HG02798 (cell line): Measurements from ENCODE around the gene SLC41A3.
"Not testable (repeated sequence)": the region's sequence is repeated elsewhere in the genome, so short reads cannot be mapped to it uniquely, and the experiment has no call there.

Source experiments
- ATAC-seq: cut with Tn5 transposase; IDR thresholded peaks from one replicate; pipeline ENCODE4 v1.9.1; 2021; ENCODE audit warnings: mild to moderate bottlenecking; ENCODE audit not compliant: unreplicated experiment, poor library complexity

Gene SLC41A3

DNA sequence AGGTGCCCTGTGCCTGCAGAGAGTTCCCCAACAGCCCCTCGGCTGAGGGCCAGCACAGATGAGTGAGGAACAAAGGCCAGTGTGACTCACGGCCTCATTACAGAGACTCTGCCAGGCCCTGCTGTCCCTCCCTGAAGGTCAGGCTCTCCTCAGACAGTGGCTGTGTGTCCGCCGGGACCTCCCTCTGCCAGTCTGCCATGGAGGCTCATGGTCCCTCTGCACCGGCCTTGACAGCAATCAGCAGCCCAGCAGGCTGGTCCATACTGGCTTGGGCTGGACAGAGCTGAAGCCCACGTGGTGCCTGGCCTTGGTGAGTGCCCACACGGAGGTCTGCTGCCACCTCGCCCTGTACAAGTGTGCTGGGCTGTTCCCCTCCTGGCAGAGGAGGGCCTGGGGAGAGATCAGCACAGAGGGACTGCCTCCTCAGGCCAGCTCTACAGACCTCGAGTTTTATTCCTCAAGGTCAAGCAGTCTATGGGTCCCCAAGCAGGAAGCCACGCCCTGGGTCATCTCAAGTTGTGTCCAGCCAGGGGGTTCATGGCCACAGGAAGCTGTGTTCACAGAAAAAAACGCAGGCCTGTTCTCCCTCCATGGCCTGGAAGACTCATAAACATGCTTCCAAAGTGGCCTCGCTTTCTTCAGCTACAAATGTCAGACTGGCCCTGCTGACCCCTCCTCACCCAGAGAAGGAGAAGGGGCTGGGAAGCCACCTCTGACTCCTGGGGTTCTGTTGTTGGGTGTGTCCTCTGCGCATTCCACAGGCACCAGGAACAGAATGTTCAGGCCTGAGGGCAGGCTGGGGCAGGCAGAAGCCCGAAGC lies 27.0 kb downstream of the SLC41A3 start:
- no peak for ATAC-seq

DNA sequence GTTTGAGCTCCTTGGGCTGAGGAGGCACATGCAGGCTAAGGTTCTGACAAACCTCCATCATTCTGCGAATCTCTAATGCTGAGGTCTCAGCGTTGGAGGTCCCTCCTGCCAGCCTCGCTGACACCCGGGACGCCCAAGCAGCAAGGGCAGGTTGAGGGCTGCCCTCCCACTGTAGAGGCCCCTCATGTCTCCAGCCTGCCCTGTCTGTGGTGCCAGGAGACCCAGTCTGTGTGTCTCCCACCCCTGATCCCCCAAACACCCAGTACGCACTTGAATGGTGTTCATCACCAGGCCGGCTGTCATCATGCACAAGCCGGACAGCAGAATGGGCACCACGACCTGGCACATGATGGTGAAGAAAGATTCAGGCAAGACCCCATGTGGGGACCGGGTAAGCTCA lies 27.8 kb downstream of the SLC41A3 start:
- no peak for ATAC-seq

DNA sequence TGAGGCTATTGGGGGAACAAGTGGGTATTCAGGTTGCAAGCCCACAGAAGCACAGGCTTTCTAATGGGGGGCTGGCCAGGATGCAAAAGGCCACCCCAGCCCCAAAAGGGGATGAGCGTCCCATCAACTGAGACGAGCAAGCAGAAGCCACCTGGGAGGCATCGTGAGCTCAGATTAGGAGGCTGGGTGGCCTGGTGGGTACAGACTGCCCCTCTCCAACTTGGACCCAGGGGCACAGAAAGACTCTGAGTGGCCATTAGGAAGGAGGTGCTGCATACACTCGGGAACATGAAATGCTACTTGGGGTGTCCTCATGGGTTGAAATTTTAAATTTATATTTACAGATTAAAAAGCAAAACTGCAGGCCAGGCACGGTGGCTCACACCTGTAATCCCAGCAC lies 29.1 kb downstream of the SLC41A3 start:
- ATAC-seq: no peak

DNA sequence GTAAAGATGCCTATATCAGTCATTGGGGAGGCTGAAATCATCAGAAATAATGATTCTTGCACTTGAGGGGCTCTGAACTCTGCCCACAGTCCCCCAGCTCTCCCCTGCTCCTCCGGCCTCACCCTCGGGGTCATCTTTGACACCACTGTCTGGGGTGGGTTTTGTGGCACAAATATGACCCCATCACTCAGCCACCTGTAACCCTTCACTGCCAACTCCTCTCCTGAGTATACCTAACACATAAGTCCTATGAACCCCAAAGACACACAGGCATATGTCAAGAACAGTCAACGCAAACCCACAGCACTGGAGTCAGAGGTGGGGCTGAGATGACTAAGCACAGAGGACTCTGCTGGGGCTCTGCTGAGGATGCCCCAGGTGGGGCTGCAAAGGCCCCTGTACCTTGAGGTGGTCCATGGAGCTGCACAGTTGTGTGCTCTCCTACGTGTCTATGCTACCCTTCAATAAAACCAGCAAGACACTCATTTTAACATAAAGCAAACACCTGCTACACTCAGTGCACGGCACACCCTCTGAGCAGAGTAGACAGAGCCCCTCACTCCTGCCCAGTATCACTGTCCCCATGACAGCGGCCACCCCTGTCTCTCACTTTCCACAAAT lies 29.9 kb downstream of the SLC41A3 start:
- no peak for ATAC-seq

DNA sequence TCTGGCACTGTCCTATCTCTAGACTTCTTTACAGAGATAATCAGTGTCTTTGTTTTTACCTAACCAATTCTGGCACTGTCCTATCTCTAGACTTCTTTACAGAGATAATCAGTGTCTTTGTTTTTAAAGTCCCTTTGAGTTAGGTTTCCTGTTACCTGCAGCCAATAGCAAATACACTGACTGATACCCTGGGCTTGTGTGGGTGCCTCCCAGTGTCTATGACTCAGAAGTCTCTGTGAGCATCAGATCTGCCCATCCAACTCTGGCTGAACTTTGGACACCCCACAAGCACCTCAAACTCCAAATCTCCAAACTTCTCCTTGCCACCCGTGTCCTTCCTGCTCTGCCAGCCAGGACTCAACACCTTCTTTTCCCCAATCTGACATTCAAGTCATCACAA lies 30.4 kb downstream of the SLC41A3 start:
- no peak for ATAC-seq

DNA sequence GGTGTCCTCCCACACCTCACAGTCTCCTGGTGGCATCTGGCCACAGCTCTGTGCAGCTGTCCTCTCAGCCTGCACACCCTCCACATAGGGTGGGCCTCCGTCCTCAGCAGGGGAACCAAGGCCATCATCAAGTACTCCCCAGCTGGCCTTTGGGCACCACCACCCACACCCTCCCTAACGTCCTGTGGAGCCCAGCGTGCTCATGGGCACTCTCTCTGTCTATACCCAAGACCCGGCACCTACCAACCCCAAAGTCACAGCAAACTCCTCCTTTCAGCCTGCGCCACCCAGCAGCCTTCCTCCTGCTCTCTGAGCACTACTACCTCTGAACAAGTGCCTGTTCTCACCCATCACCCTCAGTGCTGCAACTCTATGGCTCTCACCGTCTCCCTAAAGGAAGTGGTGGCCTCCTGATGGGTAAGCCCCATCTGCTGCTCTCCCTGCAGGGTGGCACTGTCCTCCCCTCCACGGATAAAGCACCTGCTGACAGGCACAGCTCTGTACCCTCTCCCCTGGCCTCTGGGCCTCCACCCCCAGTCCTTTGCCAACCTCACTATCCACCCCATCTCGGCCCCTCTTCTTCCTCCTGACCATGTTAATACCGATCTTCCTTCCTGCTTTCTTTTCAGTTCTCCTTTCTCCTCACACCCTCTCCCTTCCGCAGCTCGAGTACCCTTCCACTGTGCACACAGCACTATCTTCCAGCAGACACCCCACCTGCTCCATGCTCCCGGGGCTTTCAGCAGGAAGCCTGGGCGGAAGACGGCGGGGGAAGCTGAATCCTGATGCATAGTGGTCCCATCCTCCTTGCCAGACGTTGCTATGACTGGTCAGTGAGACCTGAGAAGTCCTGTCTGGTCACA lies 31.5 kb downstream of the SLC41A3 start:
- ATAC-seq: no peak

DNA sequence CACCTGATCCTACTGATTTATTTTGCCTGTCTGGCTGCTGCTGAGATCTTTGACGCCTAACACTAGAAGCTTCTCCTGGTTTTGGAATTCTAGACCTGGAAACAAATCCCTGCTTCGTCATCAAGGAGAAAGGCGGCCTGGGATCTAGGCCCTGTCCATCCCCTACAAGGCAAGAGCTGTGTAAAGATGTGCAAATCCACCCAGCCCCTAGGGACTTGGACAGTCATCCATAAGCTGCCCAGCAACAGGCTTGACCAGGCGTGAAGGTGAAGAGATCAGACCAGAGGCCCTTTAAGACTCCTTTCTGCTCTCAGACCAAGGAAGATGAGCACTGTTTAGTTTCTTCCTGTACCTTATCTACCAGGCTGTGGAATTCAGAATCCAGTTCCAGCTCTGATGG lies 32.2 kb downstream of the SLC41A3 start:
- no peak for ATAC-seq

DNA sequence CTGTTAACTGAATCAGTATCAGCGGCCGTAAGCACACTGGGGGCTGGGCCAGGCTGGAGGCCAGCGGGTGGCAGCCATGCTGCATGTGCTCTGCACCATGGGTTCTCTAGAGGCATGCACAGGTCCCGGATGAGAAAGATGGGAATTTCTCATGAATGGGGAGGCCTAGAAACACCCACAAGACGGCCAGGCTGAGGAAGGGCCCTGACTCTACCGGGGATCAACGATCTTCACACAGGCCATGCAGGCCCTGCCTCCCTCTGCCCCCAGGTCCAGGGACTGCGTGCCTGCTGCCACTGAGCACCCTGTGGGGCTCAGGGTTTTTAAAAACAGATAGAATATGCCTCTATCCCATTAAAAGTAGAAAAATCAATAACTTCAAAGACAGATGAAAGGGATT lies 32.7 kb downstream of the SLC41A3 start:
- no peak for ATAC-seq

DNA sequence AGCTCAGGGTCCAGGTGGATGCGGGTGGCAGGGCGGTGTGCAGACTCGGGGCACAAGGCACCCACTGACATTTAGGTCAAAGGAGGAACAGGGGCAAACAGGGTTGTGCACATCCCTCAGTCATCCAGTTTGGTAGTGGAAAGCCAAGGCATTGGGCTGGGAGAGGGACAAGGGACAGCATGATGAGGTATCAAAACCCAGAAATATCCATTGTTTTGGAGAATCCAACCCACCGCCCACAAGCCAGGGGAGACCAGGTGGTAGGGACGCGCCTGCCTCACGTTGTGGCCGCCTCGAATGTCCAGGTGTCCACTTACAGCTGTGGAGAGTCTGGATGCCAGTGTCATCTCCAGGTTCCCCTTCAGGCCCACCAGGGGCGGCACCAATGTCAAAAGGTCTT lies 33.3 kb downstream of the SLC41A3 start:
- ATAC-seq: no peak

DNA sequence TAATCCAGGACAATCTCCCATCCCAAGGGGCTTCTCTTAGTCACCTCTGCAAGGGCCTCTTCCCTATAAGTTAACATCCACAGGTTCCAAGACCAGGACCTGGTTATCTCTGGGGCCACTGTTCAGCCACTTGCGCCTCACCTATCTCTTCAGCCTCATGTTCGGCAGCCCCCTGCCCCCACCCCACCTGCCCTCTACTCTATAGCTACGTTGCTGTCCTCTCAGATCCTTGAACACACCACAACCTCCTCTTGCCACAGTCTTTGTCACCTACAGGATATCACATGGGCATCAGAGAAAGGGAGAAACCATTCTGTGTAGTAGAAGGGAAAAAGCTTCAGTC lies 33.9 kb downstream of the SLC41A3 start:
- no peak for ATAC-seq

DNA sequence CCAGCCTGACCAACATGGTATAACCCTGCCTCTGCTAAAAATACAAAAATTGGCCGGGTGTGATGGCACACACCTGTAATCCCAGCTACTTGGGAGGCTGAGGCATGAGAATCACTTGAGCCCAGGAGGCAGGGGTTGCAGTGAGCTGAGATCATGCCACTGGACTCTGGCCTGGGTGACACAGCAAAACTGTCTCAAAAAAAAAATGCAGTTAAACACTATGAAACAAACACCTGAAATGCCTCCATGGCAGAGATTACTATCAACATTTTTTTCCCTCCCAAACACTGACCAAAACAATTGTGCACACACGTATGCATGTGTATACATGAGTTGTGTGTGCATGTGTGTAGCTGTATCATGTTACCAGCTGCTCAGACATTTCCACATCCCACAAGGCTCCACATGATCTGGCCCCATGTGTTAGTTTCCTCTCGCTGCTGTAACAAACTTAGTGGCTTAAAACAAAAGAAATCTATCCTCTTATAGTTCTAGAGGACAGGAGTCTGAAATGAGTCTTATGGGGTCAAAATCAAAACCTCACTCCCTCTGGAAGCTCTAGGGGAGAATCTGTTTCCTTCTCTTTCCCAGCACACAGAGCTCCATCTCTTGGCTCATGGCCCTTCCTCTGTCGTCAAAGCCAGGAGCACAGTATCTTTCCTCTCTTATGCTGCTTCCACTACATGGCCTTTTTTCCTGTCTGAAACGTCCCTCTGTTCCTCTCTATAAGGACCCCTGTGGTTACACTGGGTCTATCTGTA lies 34.5 kb downstream of the SLC41A3 start:
- ATAC-seq: no peak

DNA sequence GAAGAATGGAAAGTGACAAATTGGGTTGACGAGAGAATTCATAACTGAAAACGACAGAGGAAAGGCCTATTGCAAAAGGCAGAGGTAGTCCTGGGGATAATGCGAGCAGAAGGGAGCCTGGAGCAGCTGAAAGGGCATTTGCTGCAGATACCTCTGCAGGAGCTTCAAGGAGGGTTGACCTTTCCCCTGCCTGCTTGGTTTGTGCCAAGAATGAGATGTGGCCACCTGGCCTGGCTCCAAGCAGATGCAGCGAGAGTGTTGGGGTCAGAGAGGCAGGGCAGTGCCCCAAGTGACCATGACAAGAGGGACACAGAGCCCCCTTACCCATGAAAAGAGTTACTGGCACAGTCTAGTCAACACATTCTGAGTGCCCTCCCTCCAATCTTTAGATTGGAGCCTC lies 43.5 kb downstream of the SLC41A3 start:
- no peak for ATAC-seq

DNA sequence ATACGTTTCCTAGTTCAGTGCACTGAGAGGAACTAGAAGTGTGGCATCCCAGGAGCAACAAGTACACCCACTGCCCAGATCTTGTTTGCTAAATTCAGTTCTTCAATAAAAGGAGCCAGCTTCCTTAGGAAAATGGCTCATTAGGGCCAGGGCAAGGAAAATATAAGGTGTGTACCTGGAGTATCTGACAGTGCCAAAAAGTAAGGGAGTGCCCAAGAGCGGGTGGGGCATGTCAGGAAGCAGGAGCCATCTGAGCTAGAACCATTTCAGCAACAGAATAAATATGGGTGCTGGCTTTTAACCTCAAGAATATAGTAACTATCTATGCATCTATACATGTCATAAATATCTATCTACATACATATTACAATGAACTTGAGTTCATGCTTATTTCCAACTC lies 44.1 kb downstream of the SLC41A3 start:
- ATAC-seq: no peak

DNA sequence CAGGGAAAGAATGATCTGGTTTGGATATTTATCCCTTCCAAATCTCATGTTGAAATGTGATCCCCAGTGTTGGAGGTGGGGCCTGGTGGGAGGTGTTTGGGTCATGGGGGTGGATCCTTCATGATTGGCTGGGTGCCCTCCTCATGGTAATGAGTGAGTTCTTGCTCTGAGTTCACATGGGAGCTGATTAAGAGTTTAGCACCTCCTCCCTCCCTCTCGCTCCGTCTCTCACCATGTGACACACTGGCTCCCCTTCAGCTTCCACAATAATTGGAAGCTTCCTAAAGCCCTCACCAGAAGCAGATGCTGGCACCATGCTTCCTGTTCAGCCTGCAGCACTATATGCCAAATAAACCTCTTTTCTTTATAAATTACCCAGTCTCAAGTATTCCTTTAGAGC lies 45.1 kb downstream of the SLC41A3 start:
- not testable (repeated sequence) for ATAC-seq

DNA sequence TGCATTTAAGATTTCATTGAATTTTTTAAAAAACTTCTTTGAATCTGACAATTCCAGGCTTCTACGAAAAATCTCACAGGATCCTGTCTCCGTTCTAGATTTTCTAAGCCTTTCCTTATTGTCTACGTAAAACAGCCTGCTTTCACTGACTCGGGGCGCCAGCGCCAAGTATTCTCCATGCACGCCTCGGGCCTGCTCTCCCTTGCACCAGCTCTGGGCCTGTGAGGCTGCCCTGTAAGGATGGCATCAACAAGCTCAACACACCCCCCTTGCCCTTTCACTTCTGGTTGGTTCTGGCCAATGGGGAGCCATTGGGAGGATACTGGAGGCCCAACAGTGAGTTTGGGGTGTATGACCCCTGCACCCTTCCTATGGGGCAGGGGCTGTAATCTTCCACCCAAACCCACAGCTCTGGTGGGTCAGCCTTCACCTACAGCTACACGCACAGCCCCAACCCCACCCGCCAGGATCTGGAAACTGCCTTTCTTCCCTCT lies 47.8 kb downstream of the SLC41A3 start:
- ATAC-seq: no peak

DNA sequence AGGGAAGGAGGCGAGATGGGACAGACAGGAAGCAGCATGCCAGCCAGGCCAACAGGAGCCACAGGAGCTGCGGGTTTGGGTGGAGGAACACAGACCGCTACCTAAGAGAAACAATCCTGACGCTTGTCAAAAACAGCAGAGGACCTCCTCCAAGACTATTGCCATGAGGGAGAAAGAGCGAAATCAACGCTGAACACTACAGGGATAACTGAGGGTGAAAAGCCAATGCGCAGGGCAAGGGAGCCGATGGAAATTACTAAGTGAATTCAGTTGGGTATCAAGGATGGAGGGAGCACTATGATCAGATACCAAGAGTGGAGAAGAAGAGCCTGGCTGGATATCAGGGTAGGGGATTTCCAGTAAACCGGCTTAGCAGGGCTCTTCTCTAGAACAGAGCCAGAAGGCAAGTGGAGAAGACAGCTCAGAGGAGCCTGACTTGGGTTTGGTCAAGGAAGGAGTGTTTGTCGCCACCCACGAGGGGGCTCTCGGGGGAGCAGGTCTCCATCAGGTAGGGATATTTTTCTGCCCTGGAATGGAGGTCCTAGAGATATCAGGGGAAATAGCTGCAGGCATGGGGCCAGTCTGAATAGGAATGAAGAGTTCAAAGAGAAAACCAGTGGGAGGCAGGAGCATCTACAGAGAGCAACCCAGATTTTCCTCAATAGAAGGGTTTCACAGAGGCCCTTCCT lies 48.4 kb downstream of the SLC41A3 start:
- no peak for ATAC-seq

DNA sequence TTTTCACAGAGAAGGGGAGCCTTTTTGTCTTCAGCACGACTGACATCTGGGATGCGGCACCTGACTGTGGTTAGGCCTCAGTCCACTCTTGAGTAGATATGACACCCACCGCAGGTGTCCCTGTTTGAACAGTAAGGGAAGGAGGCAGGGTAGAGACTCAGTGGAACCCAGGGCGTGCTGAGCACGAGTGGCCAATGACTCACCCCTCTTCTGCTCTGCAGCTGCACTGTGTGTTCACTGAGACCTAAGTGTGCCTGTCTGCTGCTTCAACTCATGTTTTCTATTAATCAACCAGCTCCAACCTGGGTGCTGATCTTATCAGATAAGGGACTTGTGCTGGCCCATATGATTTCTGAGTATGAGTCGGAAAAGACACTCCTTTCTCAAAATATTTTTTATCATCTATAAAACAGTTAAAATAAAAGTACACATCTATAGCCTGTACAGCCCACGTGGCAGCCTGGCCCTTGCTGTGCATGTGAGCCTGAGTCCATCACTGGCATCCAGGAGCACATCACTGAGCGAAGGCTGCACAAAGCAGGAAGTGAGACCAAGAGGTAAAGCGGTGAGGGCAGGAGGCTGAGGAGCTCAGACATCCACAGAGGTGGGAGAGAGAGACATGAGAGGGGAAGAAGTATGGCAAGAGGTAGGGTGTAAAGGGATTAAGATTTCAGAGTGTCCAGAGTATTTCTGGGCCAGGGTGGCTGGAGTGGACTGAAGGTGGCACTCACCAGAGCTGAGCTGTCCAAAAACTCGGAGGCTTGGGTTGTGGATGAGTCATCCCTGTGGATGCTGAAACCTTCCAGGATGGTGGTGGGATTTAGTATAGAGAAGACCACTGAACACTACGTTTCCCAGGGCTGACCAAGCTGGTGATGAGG lies 49.2 kb downstream of the SLC41A3 start:
- ATAC-seq: no peak

DNA sequence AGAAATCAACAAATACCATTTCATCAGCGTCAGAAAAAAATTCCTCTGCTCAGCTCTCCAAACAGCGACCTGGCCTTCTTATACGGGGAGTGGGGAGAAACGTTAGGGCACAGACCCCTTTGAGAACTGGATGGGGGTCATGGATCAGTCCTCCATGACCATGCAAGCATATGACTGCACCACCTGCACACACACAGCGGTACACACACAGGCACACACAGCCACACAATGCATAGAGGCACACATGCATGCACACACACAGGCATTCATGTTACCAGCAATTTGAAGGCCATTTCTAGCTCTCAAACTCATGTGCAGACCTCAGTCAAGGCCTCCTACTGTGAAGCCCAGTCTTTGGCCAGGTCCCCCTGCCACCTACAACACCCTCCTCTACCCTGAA lies 50.2 kb downstream of the SLC41A3 start:
- ATAC-seq: no peak
